Measurements from ENCODE around the gene GIPC3. TPM values are rescaled to one million over a fixed set of nuclear protein-coding genes. Genes with fewer than 3 reads are reported as not detected.

GIPC3 gene
- total and polyA plus RNA-seq, 7 donors: under 0.01 to 1.0 (median 0.83) TPM; not detected in 4

- 56% methylated on average over 31 of the region's 31 CpGs for WGBS, 2 donors
- Histone ChIP-seq H3K27ac (peak overlapping the region in 2 of 4 donors; percentile 10 to 47), H3K27me3 (no peaks in the 10 kb centered on the region), H3K9me3 (no peaks in the 10 kb centered on the region), H3K4me3 (peak overlapping the region in 1 of 4 donors; percentile 12), H3K4me1 (peaks cover 0 to 28% (median 24%) of the 10 kb centered on the region in 4 donors), H3K36me3 (peaks cover 0 to 66% (median 14%) of the 10 kb centered on the region in 4 donors)
- intact Hi-C loops (cut with DNase I): loop anchor here (1.0 to 10.0 kb wide), 3 partner anchors 41 to 293 kb away; no protein-coding TSS in a partner anchor
- TF ChIP-seq CTCF (IDR thresholded peaks at IDR 0.05) (peak; percentile 95 to 97 (median 95)), EP300 (IDR thresholded peaks at IDR 0.05) (no peak), POLR2A (IDR thresholded peaks at IDR 0.05) (no peak), POLR2AphosphoS5 (IDR thresholded peaks at IDR 0.05) (peak in 2 of 4 donors; percentile 24 to 37)
- peak; percentile 88 for DNase-seq
These were observed 33.0 kb downstream of the GIPC3 start for GRCh38 chr19:3618144-3618810.

GRCh38 chr19:3618811-3619630 is 33.7 kb downstream of the GIPC3 start:
- H3K4me3 ChIP-seq: no peak overlapping the region
- no peak overlapping the region for H3K27ac ChIP-seq
- H3K27me3 ChIP-seq: no peaks in the 10 kb centered on the region
- DNase-seq: no peak
- peaks cover 0 to 66% (median 14%) of the 10 kb centered on the region in 4 donors for H3K36me3 ChIP-seq
- intact Hi-C loops (cut with DNase I): loop anchor here (1.0 to 10.0 kb wide), 3 partner anchors 42 to 294 kb away; no protein-coding TSS in a partner anchor
- WGBS, 2 donors: 90 to 92% methylated on average over 31 of the region's 31 CpGs
- no peaks in the 10 kb centered on the region for H3K9me3 ChIP-seq
- peaks cover 0 to 22% (median 17%) of the 10 kb centered on the region in 4 donors for H3K4me1 ChIP-seq
- peak in 1 of 4 experiments; percentile 47 for TF ChIP-seq CTCF (IDR thresholded peaks at IDR 0.05)
- no peak for TF ChIP-seq POLR2A (IDR thresholded peaks at IDR 0.05)

- Histone ChIP-seq H3K9me3 (no peaks in the 10 kb centered on the region), H3K27ac (no peak overlapping the region), H3K36me3 (peaks cover 0 to 66% (median 14%) of the 10 kb centered on the region in 4 donors), H3K4me1 (peaks cover 0 to 22% (median 16%) of the 10 kb centered on the region in 4 donors), H3K27me3 (no peaks in the 10 kb centered on the region), H3K4me3 (no peak overlapping the region)
- WGBS, 2 donors: 85 to 89% methylated on average over 17 of the region's 17 CpGs
- intact Hi-C loops (cut with DNase I): loop anchor here (5.0 to 10.0 kb wide), 2 partner anchors 42 to 295 kb away; no protein-coding TSS in a partner anchor
- TF ChIP-seq POLR2A (IDR thresholded peaks at IDR 0.05) (no peak), CTCF (IDR thresholded peaks at IDR 0.05) (no peak), POLR2AphosphoS5 (IDR thresholded peaks at IDR 0.05) (no peak), EP300 (IDR thresholded peaks at IDR 0.05) (no peak)
- DNase-seq: no peak
These were observed 34.3 kb downstream of the GIPC3 start for GRCh38 chr19:3619631-3620012.

GRCh38 chr19:3620145-3620816 is 35.0 kb downstream of the GIPC3 start:
- Histone ChIP-seq H3K36me3 (peaks cover 0 to 66% (median 14%) of the 10 kb centered on the region in 4 donors), H3K27me3 (no peaks in the 10 kb centered on the region), H3K4me1 (peaks cover 0 to 26% (median 22%) of the 10 kb centered on the region in 4 donors), H3K4me3 (no peak overlapping the region), H3K9me3 (no peaks in the 10 kb centered on the region), H3K27ac (no peak overlapping the region)
- TF ChIP-seq CTCF (IDR thresholded peaks at IDR 0.05): no peak
- TF ChIP-seq EP300 (IDR thresholded peaks at IDR 0.05): no peak
- TF ChIP-seq POLR2A (IDR thresholded peaks at IDR 0.05): no peak
- TF ChIP-seq POLR2AphosphoS5 (IDR thresholded peaks at IDR 0.05): no peak
- intact Hi-C loops (cut with DNase I): no loop called here
- DNase-seq: no peak
- 85 to 89% methylated on average over 19 of the region's 19 CpGs for WGBS, 2 donors
